GM12801 (cell line): ENCODE measurements around the gene DBNDD1.

Experiments
- CTCF ChIP-seq: IDR thresholded peaks from one replicate; pipeline ENCODE4 v1.5.1; 2011; ENCODE audit warnings: control low read depth; ENCODE audit not compliant: insufficient read length; ENCODE audit errors: extremely low read depth

Gene DBNDD1

GRCh38 chr16:90008708-90009145 lies 10.5 kb downstream of the DBNDD1 start:
- TF ChIP-seq CTCF: no peak

GRCh38 chr16:90007015-90007414 lies 12.2 kb downstream of the DBNDD1 start:
- no peak for TF ChIP-seq CTCF

- TF ChIP-seq CTCF: no peak
Observed at GRCh38 chr16:90005956-90006663, 13.1 kb downstream of the DBNDD1 start.

GRCh38 chr16:90004577-90004976 lies 14.7 kb downstream of the DBNDD1 start:
- TF ChIP-seq CTCF: no peak

- TF ChIP-seq CTCF: no peak
Observed at GRCh38 chr16:90002759-90003158, 16.5 kb downstream of the DBNDD1 start.

- no peak for TF ChIP-seq CTCF
Observed at GRCh38 chr16:90001761-90002503, 17.3 kb downstream of the DBNDD1 start.

GRCh38 chr16:90000733-90001427 lies 18.4 kb downstream of the DBNDD1 start:
- no peak for TF ChIP-seq CTCF
